GM19324 (cell line): ENCODE measurements around the gene FAM167B.
A peak's percentile ranks its signal among the peaks of the same experiment; 100 is the strongest.

ENCODE experiments used
- ATAC-seq: cut with Tn5 transposase; IDR thresholded peaks from one replicate; pipeline ENCODE4 v1.9.1; 2021; ENCODE audit warnings: mild to moderate bottlenecking, moderate library complexity; ENCODE audit not compliant: unreplicated experiment, low FRiP score

FAM167B gene

DNA sequence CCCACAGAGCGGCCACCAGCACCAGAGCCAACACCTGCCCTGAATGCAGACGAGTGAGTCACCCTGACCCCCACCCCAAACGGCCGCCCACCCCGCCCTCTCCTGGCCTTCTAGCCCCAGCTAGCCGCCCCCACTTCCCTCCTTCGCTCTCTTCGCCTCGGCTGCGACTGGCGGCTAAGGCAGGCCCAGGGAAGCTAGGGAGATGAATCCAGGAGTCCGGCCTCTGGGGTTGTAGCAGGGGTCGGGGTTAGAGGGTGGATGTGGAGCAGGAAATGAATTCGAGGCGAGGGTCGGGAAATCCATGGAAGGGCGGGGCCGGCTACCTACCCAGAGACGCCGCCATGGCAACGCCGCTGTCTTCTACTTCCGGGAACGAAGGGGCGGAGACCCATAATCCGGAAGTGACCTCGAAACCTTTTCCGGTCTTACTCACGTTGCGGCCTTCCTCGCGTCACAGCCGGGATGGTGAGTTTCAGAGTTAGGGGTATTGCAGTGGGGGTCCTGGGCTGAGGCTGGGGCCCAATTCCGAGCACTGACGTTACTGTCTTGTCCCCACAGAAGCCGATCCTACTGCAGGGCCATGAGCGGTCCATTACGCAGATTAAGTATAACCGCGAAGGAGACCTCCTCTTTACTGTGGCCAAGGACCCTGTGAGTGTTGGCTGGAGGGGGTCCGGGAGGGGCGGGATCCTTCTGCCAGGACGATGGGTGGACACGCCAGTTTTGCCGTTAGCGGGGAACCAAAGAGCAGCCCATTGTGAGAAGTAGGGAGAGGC lies 24.9 kb upstream of the FAM167B start, which contains the start of the genes EIF3I and TMEM234:
TSS of gene EIF3I (plus strand) at position 428 of the 776 bp plus-strand sequence. CDS start at position 463, 35 bp downstream.
TSS of gene TMEM234 (minus strand) at position 374 of the 776 bp plus-strand sequence. CDS start at position 343, 31 bp downstream.
- ATAC-seq, result peak; percentile 89

DNA sequence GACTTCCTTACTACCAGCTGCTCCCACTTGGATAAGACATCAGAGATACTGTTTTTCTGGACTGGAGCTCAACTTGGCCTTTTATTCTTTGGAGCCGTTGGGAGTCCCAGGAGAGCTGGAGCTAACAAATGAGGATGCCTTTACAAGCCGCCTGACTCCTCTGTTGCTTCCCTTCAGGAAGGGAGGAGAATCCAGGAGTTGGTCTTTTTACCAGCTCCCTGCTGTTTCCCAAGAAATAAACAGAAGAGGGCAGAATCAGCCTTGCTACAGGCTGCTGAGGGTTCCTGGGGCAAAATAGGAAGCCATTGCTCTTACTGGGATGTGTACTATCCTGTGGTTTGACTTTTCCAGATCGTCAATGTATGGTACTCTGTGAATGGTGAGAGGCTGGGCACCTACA lies 23.3 kb upstream of the FAM167B start:
- ATAC-seq, result no peak

DNA sequence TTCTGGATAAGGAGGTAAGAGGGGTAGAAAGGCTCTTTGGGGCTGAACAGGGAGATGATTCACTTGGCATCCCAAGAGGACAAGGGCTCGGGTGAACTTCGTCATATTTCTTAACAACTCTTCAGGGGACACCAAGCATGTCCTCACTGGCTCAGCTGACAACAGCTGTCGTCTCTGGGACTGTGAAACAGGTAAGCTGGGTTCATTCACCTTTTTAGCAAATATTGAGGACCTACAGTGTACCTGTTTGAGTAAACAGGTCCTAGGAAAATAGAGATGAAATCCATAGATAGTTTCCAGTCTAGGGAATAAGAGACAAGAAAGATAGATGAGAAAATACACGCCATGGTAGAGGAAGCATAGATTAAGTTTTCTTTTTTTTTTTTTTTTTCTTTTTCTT lies 22.7 kb upstream of the FAM167B start:
- no peak for ATAC-seq

DNA sequence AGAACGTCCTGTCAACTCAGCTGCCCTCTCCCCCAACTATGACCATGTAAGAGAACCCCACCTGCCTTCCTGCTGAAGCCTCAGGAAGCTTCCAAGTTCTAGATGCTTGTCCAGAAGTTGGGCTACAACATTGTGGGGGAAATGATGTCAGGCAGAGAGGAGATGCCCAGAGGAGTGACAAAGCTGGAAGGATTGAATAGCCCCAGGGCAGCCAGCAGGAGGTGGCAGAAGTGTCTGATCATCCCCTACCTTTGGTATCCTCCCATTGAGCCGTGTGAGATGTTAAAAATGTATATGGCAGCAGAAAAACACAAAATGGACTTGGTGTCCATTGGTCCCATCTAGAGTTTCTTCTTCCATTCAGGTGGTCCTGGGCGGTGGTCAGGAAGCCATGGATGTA lies 18.3 kb upstream of the FAM167B start:
- no peak for ATAC-seq

DNA sequence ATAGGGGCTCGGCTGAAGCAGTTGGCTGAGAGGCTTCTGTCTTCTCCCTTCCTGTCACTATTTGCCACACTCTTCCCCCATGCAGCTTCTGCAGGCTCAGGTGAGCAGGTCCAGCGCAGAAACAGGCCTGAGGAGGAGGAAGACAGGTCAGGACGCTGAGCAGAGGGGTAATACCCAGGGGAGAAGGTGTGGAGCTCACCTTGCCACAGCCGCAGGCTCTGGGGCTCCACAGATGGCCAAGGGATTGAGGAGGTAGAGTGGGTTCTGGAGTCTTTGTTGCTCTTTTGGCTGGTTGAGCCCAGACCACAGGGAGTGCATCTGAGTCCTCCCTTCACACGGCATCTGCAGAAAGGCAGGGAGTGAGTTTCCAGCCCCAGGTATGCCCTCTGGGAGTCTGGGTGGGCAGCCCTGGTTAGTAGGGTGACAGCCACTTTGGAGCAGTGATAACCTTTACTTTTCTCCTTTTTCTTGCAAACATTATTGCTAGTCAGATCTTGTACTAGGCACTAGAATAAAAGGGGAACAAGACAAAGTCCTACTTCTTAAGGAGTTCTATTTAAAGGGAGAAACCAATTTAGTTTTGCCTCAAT lies 15.1 kb upstream of the FAM167B start:
- no peak for ATAC-seq

DNA sequence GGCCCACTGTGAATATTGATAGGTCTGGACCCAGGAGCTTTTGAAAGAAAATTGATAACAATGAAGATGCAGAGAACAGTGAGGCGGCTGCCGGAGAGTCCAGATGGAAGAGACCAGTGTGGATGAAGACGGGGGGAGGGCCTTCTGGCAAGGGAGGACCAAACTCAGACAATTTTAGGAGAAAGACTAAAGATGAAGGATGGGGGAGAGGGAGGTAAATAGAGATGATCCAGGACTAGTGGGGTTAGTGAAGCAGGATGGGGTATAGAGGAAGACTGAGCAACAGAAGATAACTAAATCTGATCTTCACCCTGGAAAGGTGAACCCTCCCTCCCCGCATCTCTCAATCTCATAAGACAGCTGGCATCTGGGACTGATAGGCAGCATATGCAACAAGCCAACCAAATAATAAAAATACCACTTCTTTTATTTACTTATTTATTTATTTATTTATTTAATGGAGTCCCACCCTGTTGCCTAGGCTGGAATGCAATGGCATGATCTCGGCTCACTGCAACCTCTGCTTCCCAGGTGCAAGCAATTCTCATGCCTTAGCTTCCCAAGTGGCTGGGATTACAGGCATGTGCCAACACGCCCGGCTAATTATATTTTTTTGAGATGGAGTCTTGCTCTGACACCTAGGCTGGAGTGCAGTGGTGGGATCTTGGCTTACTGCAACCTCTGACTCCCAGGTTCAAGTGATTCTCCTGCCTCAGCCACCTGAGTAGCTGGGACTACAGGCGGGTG lies 14.3 kb upstream of the FAM167B start:
- no peak for ATAC-seq

DNA sequence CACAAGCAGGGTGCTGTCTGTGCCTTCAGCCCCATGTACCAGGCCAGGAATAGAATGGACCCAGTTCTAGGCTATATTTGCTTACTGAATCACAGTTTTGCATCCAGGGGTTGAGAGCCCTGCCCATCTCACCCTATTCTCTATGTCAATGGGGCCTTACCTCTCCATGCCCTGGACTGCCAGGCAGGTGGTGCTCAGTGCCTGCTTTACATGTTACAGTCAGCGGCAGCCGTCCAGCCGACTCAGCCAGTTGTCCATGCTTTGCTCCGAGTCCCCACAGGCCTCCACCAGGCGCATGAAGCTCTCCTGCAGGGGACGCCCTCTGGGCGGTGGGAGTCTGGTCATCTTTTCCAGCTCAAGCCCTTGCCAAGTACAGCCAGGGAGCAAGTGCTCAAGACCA lies 12.2 kb upstream of the FAM167B start:
- no peak for ATAC-seq

DNA sequence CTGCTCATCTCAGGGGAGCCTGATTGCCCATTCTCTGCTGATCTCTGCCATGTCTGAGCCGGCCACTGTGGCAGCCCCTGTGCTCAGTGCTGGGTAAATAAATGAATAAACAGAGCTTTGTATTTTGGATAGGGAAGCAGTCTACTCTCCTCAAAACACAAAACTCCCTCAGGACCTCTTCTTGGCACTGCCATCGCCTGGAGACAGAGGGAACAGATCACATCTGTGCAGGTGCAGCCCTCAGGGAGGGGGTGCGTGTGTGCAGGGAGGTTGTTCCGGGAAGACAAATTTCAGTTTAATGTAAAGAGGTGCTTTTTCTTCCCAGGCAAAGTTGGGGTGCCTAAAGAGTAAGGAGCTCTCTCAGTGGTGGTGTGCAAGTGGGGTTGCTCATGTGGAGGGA lies 7.7 kb upstream of the FAM167B start:
- no peak for ATAC-seq

DNA sequence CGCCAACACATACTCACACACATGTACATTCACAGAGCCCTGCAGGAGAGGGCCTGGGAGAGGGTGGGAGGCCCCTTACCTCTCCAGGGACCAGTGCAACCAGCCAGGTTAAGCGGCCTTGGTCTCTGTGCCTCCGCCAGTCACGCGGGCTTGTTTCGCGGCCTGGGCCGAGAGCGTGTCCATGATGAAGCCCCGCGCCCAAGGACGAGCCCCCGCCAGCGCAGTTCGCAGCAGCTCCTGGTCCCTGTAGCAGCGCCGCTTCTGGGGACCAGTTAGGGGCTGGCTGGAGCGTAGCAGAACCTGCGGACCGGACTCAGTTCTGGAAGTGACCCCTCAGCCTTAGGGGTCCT lies 7.3 kb upstream of the FAM167B start:
- ATAC-seq, result no peak

DNA sequence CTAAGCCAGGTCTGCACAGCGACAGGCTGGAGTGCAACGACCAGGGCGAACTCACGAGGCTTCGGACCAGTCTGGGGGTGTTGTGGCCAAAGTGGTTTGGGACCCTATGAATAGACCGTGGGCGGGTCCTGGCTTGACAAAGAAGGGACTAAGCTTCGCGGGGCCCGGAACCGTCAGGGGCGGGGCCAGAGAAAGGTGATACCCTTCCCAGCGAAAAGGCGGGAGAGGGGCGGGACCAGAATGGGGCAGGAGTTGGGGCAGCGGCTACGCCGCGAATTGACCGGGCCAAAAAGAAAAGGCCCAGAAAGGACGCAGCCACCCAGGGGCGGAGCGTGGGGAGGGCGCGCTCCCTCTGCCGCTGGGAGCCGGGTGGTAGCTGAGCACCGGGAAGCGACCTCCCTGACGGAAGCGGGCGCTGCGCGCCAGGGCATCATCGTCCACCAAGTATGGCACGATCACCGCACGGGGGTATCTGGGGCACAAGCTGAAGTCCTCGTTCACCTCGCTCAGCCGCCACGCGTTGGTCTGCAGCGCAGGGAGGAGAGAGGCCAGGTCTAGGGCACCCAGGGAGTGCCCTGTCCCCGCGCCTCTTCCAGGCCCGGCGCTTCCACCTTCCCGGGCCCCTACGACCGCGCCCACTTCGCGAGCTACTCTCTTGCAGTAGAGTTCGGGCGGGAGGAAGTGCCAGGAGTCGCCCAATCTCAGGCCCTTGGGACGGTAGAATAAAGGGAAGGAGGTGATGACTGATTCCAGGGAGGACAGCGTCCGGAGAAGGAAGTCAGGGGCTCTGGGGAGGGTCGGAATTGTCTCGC lies 6.7 kb upstream of the FAM167B start:
- ATAC-seq, result peak; percentile 25

DNA sequence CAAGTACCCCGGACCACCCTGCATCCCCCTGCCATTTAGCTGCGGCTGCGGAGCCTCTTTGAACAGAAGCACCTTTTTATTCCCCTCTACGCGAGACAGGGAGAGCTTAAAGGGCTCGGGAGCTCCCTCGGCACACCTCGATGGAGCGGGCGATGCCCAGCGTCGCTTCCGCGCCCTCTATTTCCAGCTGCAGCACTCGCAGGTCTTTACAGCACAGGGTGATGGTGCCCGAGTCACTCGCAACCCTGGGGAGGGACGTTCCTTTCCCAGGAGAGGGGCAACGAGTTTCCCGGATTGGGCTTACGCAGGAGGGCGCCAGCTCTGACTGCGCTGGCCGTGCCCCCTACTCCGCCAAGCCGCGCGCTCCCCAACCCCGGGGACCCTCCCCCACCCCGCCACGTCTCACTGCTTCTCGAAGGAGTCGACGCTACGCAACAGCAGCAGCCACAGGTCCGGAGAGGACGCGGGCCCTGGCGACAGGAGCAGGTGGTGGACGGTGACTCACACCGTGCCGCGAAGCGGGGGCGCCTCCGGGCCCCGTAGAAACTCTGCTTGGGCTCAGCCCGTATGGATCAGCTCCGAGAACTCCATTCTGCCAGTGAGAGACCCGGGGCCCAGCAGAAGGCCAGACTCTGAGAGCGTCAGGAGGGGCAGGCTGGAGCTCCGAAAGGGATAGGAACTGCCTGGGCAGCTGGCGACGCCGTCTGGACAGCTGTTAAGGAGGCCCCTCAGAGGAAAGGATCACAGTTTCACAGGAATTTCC lies 5.8 kb upstream of the FAM167B start:
- peak; percentile 43 for ATAC-seq

DNA sequence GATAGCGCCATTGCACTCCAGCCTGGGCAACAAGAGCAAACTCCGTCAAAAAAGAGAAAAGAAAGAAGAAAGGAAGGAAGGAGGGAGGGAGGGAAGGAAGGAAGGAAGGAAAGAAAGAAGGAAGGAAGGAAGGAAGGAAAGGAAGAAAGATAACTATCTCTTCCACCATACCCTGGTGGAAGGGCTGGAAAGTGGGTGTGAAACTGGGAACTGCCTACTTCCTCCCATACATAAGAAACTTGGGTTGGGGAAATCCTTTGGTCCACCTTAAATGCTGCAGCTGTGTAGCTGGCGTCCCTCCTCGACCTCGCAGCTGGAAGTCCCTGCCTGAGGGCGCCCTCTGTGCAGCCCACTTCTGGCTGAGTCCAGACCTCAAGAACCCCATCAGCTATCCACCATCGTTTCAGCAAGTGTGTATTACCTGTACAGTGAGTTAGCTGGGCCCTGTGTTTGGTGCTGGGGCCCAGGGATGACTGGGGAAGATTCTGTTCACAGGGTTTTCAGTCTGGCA lies 4.6 kb upstream of the FAM167B start:
- no peak for ATAC-seq

DNA sequence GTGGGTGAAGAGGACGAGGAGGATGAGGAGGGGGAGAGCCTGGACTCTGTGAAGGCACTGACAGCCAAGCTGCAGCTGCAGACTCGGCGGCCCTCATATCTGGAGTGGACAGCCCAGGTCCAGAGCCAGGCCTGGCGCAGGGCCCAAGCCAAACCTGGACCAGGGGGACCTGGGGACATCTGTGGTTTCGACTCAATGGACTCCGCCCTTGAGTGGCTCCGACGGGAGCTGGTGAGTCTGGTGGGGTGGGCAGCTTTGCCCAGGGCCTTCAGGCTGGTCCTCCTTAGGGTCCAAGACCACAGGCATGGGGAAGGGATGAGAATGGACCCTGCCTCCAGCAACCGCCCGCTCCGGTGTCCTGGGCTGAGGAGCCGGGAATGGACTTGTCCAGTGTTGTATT lies 430 bp downstream of the FAM167B start:
- ATAC-seq, result no peak

DNA sequence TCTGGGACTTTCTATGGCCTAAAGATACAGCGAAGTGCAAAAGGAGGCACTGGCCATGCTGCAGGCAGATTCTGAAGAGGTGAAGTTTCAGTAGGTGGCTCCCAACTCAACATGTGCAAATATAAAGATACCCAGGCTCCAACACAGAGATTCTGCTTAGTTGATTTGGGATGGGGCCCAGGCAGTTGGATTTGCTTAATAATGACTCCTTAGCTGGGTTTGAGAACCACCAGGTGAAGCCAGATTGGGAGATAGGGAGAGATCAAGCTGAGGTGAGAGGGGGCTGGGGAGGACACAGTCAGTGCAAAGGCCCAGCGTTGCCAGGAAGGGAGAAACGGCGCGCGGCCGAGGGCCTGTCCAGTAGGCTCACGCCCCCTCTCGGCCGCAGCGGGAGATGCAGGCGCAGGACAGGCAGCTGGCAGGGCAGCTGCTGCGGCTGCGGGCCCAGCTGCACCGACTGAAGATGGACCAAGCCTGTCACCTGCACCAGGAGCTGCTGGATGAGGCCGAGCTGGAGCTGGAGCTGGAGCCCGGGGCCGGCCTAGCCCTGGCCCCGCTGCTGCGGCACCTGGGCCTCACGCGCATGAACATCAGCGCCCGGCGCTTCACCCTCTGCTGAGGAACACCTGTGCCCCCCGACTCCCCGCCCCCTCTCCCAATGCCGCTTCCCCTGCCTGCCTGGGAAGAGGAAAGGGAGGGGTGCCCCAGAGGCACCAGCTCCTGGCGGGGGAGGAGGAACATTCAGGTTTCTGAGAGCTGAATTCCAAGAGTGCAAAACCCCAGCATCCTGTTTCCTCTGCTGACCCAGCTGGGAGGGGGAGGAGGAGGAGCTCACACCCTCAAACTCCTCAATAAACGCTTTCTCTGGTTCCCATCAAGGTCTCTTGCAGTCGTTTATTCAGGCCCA lies 1.2 kb downstream of the FAM167B start:
- ATAC-seq, result no peak

DNA sequence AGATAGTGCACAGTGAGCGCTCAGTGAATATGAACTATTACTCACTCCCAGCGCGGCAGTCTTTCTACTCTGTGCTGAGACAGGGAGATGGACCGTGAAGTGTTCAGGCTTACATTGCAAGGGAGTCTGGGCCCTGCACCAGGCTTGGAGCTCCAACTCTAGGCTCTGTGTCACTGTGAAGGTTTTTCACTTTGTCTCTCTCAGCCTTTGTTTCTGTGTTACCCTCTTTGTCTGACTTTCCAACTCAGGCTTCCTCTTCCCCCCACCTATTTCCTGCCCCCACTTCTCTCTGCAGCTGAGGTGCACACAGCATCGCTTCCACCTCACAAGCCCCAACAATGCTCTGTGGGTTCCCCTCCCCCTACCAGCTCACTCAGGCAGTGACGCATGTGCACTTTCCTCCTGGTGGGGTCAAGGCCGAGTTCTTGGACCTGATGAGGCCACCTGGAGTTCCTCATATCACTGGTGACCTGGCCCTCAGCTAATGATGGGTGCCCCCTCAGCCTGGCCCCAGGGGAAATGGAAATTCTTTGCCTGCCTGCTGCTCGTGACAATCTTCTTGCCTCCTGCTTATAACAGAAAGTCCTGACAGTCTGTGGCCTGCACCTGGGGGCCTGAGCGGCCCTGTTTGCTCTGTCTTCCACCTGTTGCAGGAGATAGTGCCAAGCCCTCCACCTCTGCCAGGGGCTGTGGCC lies 3.0 kb downstream of the FAM167B start:
- peak; percentile 54 for ATAC-seq

DNA sequence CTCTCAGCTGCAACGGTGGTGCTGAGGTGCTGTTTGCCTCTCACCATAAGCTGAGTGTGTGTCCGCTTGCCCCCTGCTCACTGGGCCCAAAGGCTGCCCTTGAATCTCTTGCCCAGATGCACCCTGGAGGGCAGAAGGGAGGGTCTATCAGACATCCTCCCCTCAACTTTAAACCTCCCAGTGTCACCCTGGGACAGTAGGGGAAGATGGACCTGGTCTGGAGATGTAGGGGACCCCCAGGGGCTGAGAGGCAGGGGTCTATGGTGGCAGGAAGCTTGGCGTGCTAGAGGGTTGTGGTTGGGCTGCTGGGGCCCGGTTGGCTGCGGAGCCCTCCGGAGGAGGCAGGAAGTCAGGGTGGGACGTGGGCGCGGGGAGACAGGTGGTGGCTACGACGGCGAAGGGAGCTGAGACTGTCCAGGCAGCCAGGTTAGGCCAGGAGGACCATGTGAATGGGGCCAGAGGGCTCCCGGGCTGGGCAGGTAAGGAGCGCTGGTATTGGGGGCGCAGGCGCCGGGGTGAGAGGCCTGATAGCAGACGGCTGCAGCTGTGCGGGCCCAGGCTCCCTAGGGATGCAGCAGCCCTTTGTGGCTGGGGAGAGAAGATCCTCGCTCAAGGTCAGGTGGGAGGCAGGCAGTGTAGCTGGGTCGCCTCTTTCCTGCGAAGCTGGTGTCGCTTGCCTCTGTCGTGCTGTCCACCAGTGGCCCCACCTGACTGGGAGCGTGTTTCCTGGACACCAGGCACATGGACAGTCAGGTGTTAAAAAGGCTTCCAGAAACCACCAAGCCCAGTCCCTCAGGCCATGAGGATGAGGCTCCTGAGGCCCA lies 4.1 kb downstream of the FAM167B start, which contains the start of gene LCK:
TSS of gene LCK (plus strand) at position 373 of the 824 bp plus-strand sequence. CDS start 23,065 bp downstream, outside the sequence.
- no peak for ATAC-seq
